NB4 (cell line): Measurements from ENCODE around the gene COL1A2.

Experiments used
- CTCF ChIP-seq: IDR thresholded peaks from one replicate; pipeline ENCODE4 v1.5.1; 2012; ENCODE audit warnings: low read depth, low read length
- POLR2A ChIP-seq: IDR thresholded peaks from 2 replicates; pipeline ENCODE4 v1.6.1; 2011; ENCODE audit warnings: mild to moderate bottlenecking; ENCODE audit not compliant: insufficient read length; ENCODE audit errors: extremely low read depth
- TF ChIP-seq, protein P1 (sequence below): IDR thresholded peaks from 2 replicates; pipeline ENCODE4 v1.6.1; 2011; ENCODE audit warnings: low read depth, low read length

DNA sequence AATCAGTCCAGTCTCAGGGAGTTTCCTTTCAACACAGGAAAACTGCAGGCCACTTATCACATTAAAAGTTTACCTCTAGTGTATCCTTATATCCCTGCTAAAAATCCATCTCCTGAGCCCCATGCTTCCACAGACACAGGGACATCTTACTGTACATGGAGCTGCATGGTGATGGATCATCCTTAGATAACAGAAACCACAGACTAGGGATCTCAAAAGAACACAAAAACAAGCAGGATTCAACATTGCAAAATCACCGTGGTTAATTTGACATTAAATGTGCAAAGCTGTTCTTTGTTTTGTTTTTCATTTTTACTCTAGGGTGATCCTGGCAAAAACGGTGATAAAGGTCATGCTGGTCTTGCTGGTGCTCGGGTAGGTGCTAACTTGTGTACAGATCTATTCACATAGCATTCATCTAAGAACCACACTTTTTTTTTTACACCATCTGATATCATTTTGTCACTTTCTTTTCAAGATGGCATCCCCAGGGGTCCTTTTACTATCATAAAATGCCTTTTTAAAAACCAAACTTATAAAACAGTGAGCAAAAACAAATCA, 18.1 kb downstream of the COL1A2 start:
- no peak for TF ChIP-seq CTCF
- TF ChIP-seq POLR2A, result no peak
- TF ChIP-seq, protein P1, sequence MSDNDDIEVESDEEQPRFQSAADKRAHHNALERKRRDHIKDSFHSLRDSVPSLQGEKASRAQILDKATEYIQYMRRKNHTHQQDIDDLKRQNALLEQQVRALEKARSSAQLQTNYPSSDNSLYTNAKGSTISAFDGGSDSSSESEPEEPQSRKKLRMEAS, result no peak
